ENCODE measurements around the gene SNRNP200. TPM values are rescaled to one million over a fixed set of nuclear protein-coding genes. Genes with fewer than 3 reads are reported as not detected.

Gene SNRNP200
- total RNA-seq, 4 donors from 2014 or later, result 51.1 to 89.8 (median 67.4) TPM

GRCh38 chr2:96324721-96325040 is 19.3 kb upstream of the SNRNP200 start:
- Histone ChIP-seq H3K36me3 (no peaks in the 10 kb centered on the region), H3K4me1 (peaks cover 14 to 19% of the 10 kb centered on the region in 2 donors), H3K9me3 (no peaks in the 10 kb centered on the region), H3K27ac (peak overlapping the region in 3 of 4 donors; percentile 48 to 61 (median 53)), H3K27me3 (peaks cover 45 to 60% (median 56%) of the 10 kb centered on the region in 3 donors), H3K4me3 (peak overlapping the region; percentile 52 to 61 (median 56))
- ATAC-seq (no peak), DNase-seq (no peak)
- TF ChIP-seq CTCF (IDR thresholded peaks at IDR 0.05 in 4 of 5, conservative IDR thresholded peaks at IDR 0.05 in 1 of 5) (no peak), POLR2A (IDR thresholded peaks at IDR 0.05) (no peak)
- intact Hi-C loops (cut with DNase I; ENCODE audit: low total_unique reads) (no loop called here), in situ Hi-C loops (cut with MboI; ENCODE audit: low sequenced_read_pairs in 4 of 4) (loop anchor here in 2 of 4 donors (25.0 kb wide), 1 partner anchor 188 kb away; the partner anchor contains the start of gene NEURL3 (in 2 of the 2))

GRCh38 chr2:96323849-96324248 is 18.5 kb upstream of the SNRNP200 start:
- H3K27me3 ChIP-seq, result peaks cover 49 to 66% (median 65%) of the 10 kb centered on the region in 3 donors
- in situ Hi-C loops (cut with MboI; ENCODE audit: low sequenced_read_pairs in 4 of 4) (loop anchor here in 2 of 4 donors (25.0 kb wide), 1 partner anchor 188 kb away; the partner anchor contains the start of gene NEURL3 (in 2 of the 2)), intact Hi-C loops (cut with DNase I; ENCODE audit: low total_unique reads) (no loop called here)
- H3K4me1 ChIP-seq, result peaks cover 8 to 19% of the 10 kb centered on the region in 2 donors
- H3K27ac ChIP-seq, result no peak overlapping the region
- no peaks in the 10 kb centered on the region for H3K36me3 ChIP-seq
- DNase-seq (no peak), ATAC-seq (no peak)
- no peaks in the 10 kb centered on the region for H3K9me3 ChIP-seq
- TF ChIP-seq CTCF (IDR thresholded peaks at IDR 0.05 in 4 of 5, conservative IDR thresholded peaks at IDR 0.05 in 1 of 5), result no peak
- TF ChIP-seq POLR2A (IDR thresholded peaks at IDR 0.05), result no peak
- H3K4me3 ChIP-seq, result no peak overlapping the region

- TF ChIP-seq CTCF (IDR thresholded peaks at IDR 0.05 in 4 of 5, conservative IDR thresholded peaks at IDR 0.05 in 1 of 5) (no peak), POLR2A (IDR thresholded peaks at IDR 0.05) (no peak)
- ATAC-seq, result peak; percentile 43 to 57
- Histone ChIP-seq H3K27ac (peak overlapping the region in 3 of 4 donors; percentile 50 to 60 (median 57)), H3K27me3 (peaks cover 49 to 74% (median 68%) of the 10 kb centered on the region in 3 donors), H3K9me3 (no peaks in the 10 kb centered on the region), H3K4me3 (peak overlapping the region; percentile 52 to 72 (median 64)), H3K36me3 (no peaks in the 10 kb centered on the region), H3K4me1 (peaks cover 8 to 19% of the 10 kb centered on the region in 2 donors)
- intact Hi-C loops (cut with DNase I; ENCODE audit: low total_unique reads) (no loop called here), in situ Hi-C loops (cut with MboI; ENCODE audit: low sequenced_read_pairs in 4 of 4) (loop anchor here in 2 of 4 donors (25.0 kb wide), 1 partner anchor 191 kb away; the partner anchor contains the start of gene NEURL3 (in 2 of the 2))
- DNase-seq, result no peak
These were observed 15.6 kb upstream of the SNRNP200 start for GRCh38 chr2:96320728-96321622.

- peaks cover 8 to 18% of the 10 kb centered on the region in 2 donors for H3K4me1 ChIP-seq
- intact Hi-C loops (cut with DNase I; ENCODE audit: low total_unique reads) (no loop called here), in situ Hi-C loops (cut with MboI; ENCODE audit: low sequenced_read_pairs in 4 of 4) (loop anchor here in 2 of 4 donors (25.0 kb wide), 1 partner anchor 192 kb away; the partner anchor contains the start of gene NEURL3 (in 2 of the 2))
- no peaks in the 10 kb centered on the region for H3K36me3 ChIP-seq
- H3K4me3 ChIP-seq, result peak overlapping the region in 1 of 4 donors; percentile 66
- ATAC-seq (no peak), DNase-seq (no peak)
- no peak overlapping the region for H3K27ac ChIP-seq
- no peaks in the 10 kb centered on the region for H3K9me3 ChIP-seq
- TF ChIP-seq CTCF (IDR thresholded peaks at IDR 0.05 in 4 of 5, conservative IDR thresholded peaks at IDR 0.05 in 1 of 5) (no peak), POLR2A (IDR thresholded peaks at IDR 0.05) (no peak)
- peaks cover 49 to 68% (median 63%) of the 10 kb centered on the region in 3 donors for H3K27me3 ChIP-seq
These were observed 15.0 kb upstream of the SNRNP200 start for GRCh38 chr2:96320326-96320725.

All from gastrocnemius medialis (tissue), 4 donors.